Right lobe of liver (tissue), 6 donors: ENCODE results near the gene C1GALT1C1. TPM values are rescaled to one million over a fixed set of nuclear protein-coding genes. Genes with fewer than 3 reads are reported as not detected.

ENCODE experiments used
- ATAC-seq, 4 donors: fragments of 200-7000 bp; cut with Tn5 transposase; one replicate each; pipeline ENCODE4 v1.9.1; 2020; ENCODE audit warnings: mild to moderate bottlenecking in 4 of 4, moderate library complexity in 4 of 4
- DNase-seq, 3 donors: peaks; one replicate each; pipeline ENCODE4 v3.0.0-alpha.2; 2020
- H3K27ac ChIP-seq, 3 donors: fragments of 200-600 bp; one replicate each; pipeline ENCODE4 v1.8.0; 2022
- H3K27me3 ChIP-seq, 2 donors: fragments of 200-600 bp; one replicate each; pipeline ENCODE4 v1.8.0; 2022
- H3K36me3 ChIP-seq, 4 donors: fragments of 200-600 bp; sonication (generic) in 1 of 4; one replicate each; pipeline versions ENCODE4 v1.5.1 to v1.8.0; 2017 to 2022; ENCODE audit warnings: control low read depth in 1 of 4
- H3K4me1 ChIP-seq, 4 donors: fragments of 200-600 bp; sonication (generic) in 1 of 4; one replicate each; pipeline versions ENCODE4 v1.5.1 to v1.8.0; 2017 to 2022; ENCODE audit warnings: control low read depth in 1 of 4
- H3K4me3 ChIP-seq, 3 donors: fragments of 200-600 bp; one replicate each; pipeline ENCODE4 v1.8.0; 2022
- H3K9me3 ChIP-seq, 4 donors: fragments of 200-600 bp; sonication (generic) in 1 of 4; one replicate each; pipeline versions ENCODE4 v1.5.1 to v1.8.0; 2017 to 2022; ENCODE audit warnings: control low read depth in 1 of 4
- POLR2A ChIP-seq: fragments of 450-650 bp; IDR thresholded peaks from one replicate; pipeline ENCODE4 v1.6.1; 2017; ENCODE audit warnings: antibody characterized with exemption, mild to moderate bottlenecking
- WGBS: methylation state at CpG from one replicate; pipeline ENCODE4 v1.1.6; 2018; ENCODE audit warnings: low coverage, low lambda C conversion rate; ENCODE audit not compliant: insufficient coverage; ENCODE audit errors: missing lambda C conversion rate; 5-methylcytosine and 5-hydroxymethylcytosine counted together
- intact Hi-C, 2 donors: fragments of 100-400 bp; cut with DNase I; formaldehyde crosslinking; loops; one replicate each; pipeline versions ENCODE4 v1.11.2 to v1.14.1; 2022
- total RNA-seq, 6 experiments: library from RNA; depleted of rRNA in 2 of 6; stranded (reverse); fragments of >200 nt in 2 of 6; fragmentation: NEBNext Ultra II Directional in 3 of 6; extraction: Animal tissue kit (Norgen Biotek cat#: 25700) in 3 of 6; gene quantifications; one replicate each; pipeline versions ENCODE4 v1.1.0 to v1.2.4, GENCODE V29; 2016 to 2023
- TF ChIP-seq, protein P1 (sequence below), 4 donors: fragments of 200-600 bp in 3 of 4; fragments of 450-650 bp in 1 of 4; IDR thresholded peaks; one replicate each; pipeline versions ENCODE4 v1.5.1 to v1.8.0; 2016 to 2022; ENCODE audit warnings: antibody characterized with exemption in 4 of 4, mild to moderate bottlenecking in 2 of 4
- donor health status: DM: no; HTN: yes; CAD: no.
- donor health status: DM: no; HTN: no; CAD: no.
- donor health status: DM: no; HTN: no; CAD: no.
- donor health status: DM: no; HTN: yes; CAD: no.
- donor health status: DM: no; HTN: yes; CAD: no.

C1GALT1C1 gene
- total RNA-seq, 6 experiments from 2014 or later, result 12.2 to 37.1 (median 19.8) TPM

DNA sequence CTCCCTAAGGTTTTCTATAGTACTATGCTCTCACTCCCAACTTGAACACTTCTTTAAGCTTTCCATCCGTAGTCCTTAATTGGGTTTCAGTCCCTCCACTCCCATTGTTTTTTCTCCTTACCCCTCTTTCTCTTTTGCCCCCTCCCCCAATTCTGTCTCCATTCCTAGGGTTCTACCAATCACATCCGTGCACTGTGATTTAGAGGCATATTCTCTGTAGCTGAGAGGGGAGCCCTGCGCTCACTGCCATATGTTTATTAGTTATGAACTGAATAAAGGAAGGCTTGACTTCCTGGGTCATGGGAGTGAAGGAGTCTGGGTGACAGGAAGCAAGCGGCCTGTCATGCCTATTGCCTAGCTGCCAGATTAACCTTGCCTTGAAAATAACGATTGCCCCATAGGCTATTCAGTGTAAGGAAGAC lies 25.5 kb downstream of the C1GALT1C1 start:
- 23% methylated on average over 5 of the region's 5 CpGs for WGBS
- H3K4me3 ChIP-seq, result peak overlapping the region; percentile 40 to 68 (median 64)
- H3K9me3 ChIP-seq, result no peaks in the 10 kb centered on the region
- H3K27me3 ChIP-seq, result no peaks in the 10 kb centered on the region
- peak overlapping the region; percentile 68 to 83 (median 77) for H3K27ac ChIP-seq
- intact Hi-C loops, result no loop called here
- no peaks in the 10 kb centered on the region for H3K36me3 ChIP-seq
- peaks cover 0 to 9% (median 0%) of the 10 kb centered on the region in 4 donors for H3K4me1 ChIP-seq
- ATAC-seq (peak; percentile 55 to 71 (median 64)), DNase-seq (no peak)
- TF ChIP-seq POLR2A, result no peak
- TF ChIP-seq, protein P1, sequence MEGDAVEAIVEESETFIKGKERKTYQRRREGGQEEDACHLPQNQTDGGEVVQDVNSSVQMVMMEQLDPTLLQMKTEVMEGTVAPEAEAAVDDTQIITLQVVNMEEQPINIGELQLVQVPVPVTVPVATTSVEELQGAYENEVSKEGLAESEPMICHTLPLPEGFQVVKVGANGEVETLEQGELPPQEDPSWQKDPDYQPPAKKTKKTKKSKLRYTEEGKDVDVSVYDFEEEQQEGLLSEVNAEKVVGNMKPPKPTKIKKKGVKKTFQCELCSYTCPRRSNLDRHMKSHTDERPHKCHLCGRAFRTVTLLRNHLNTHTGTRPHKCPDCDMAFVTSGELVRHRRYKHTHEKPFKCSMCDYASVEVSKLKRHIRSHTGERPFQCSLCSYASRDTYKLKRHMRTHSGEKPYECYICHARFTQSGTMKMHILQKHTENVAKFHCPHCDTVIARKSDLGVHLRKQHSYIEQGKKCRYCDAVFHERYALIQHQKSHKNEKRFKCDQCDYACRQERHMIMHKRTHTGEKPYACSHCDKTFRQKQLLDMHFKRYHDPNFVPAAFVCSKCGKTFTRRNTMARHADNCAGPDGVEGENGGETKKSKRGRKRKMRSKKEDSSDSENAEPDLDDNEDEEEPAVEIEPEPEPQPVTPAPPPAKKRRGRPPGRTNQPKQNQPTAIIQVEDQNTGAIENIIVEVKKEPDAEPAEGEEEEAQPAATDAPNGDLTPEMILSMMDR (IDR thresholded peaks at IDR 0.05), result no peak

DNA sequence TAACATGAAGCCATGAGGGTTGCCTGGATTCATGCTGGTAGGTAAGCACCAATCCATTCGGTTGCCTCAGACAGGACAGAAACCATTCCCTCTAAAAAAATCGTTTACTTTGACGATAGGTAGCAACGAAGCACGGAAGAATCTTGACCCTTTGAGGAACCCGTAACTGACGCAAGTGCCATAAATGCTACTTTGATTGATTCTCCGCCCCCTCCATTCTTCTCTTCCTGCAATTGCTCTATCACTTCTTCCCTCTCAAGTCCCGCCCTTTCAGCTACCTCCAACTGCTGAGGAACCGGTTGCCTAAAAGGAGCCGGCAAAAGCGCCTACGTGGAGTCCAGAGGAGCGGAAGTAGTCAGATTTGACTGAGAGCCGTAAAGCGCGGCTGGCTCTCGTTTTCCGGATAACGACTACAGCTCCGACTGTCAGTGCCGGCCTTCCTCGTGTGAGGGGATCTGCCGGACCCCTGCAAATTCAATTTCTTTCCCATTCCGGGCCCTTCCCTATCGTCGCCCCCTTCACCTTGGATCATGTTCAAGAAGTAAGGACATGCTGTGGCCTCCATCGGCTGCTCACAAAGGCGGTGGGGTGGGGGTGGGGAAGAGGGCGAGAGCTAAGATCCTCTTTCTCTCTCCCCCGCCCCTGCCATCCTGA lies 26.0 kb downstream of the C1GALT1C1 start, which contains the start of gene MCTS1:
Gene MCTS1 (plus strand): TSS at position 395 of the 654 bp plus-strand sequence. CDS start 136 bp downstream, at position 531.
- Histone ChIP-seq H3K9me3 (no peaks in the 10 kb centered on the region), H3K4me1 (peaks cover 0 to 9% (median 0%) of the 10 kb centered on the region in 4 donors), H3K27ac (peak within 1 kb of the TSS; percentile 68 to 83 (median 77)), H3K36me3 (no peaks in the 10 kb centered on the region), H3K27me3 (no peaks in the 10 kb centered on the region), H3K4me3 (peak within 1 kb of the TSS; percentile 40 to 68 (median 64))
- 39% methylated on average over 30 of the region's 31 CpGs for WGBS
- DNase-seq (peak; percentile 78 to 87 (median 84)), ATAC-seq (peak; percentile 91 to 97 (median 94))
- intact Hi-C loops, result no loop called here
- TF ChIP-seq POLR2A, result peak; percentile 73
- TF ChIP-seq, protein P1 (IDR thresholded peaks at IDR 0.05), result no peak

DNA sequence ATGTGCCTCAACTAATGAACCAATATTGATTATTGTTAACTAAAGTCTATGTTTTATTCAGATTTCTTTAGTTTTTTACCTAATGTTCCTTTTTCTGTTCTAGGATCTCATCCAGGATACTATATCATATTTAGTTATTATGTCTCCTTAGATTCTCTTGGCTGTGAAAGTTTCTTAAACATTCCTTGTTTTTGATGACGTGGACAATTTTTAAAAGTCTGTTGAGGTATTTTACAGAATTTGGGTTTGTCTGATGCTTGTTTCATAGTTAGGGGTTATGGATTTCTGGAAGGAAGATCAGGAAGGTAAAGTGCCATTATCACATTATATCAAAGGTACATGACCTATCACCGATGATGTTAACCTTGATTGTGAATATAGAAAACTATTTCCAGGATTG lies 44.2 kb downstream of the C1GALT1C1 start:
- 69% methylated on average over 2 of the region's 2 CpGs for WGBS
- Histone ChIP-seq H3K4me1 (no peaks in the 10 kb centered on the region), H3K27ac (no peak overlapping the region), H3K4me3 (no peak overlapping the region), H3K36me3 (no peaks in the 10 kb centered on the region), H3K9me3 (no peaks in the 10 kb centered on the region), H3K27me3 (no peaks in the 10 kb centered on the region)
- DNase-seq (no peak), ATAC-seq (no peak)
- intact Hi-C loops, result no loop called here
- TF ChIP-seq, protein P1 (IDR thresholded peaks at IDR 0.05), result no peak
- no peak for TF ChIP-seq POLR2A

Other genes with a start within 250 kb of the C1GALT1C1 start
- gene LAMP2, start 160.8 kb downstream of the C1GALT1C1 start, total RNA-seq, result 100 to 1,000 TPM in 5 of 6 experiments, 10 to 100 TPM in 1; 86.3 to 235 (median 183) TPM
- gene CUL4B, start 69.1 kb downstream of the C1GALT1C1 start, total RNA-seq, result 10 to 100 TPM; 12.9 to 21.8 (median 18.9) TPM
- 10 to 100 TPM; 20.7 to 31.2 (median 25.5) TPM for gene MCTS1, start 26.0 kb downstream of the C1GALT1C1 start, total RNA-seq
- gene CT47B1, start 245.8 kb upstream of the C1GALT1C1 start, total RNA-seq, result not detected